Stimulated activated CD8-positive, alpha-beta memory T cell treated with anti-CD3 and anti-CD28 coated beads, Interleukin-7, amount 100 ng/mL, for 4 hours (primary cell): ENCODE data around the gene UNKL.
A peak's percentile ranks its signal among the peaks of the same experiment; 100 is the strongest.

Experiments
- DNase-seq, 2 donors: peaks; one replicate each; pipeline ENCODE4 v3.0.0-alpha.2; 2020; ENCODE audit warnings: low read depth in 2 of 2

UNKL gene

GRCh38 chr16:1431497-1432270, 17.2 kb upstream of the UNKL start:
- DNase-seq, result no peak

DNA sequence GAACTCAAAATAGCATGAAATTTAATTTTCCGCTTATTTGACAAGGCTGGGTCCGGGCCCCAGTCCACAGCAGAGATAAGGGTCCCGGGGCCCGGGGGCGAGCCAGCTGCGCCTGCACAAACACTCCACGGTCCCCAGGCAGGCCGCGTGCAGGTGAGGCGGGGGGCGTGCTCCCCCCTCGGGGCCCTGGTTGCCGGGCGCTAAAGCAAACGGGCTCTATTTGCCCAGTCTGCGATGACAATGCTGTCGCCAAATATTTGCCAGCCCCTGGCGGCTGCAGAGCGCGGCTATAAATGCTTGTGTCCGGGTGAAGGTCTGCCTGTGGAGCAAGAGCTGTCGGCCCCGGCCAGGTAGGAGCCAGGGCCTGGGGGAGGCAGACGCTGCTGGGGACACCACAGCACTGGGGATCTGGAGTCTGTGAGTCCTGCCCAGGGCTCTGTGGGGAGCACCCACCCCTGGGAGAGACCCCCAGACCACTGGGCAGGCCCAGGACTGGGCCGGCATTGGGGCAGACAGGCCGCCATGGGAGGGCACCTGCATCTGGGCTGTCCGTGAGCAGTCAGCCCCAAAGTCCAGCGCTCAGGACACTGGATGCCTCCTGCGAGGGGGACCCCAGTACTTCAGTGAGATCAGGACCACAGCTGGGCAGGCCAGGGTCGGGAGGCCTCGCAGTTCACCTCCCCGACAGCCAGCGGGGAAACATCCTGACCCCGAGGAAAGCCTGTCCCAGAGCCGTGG, 16.4 kb upstream of the UNKL start, which contains the start of gene PERCC1:
Gene PERCC1 (plus strand): TSS at position 320 of the 738 bp plus-strand sequence. CDS start 1,516 bp downstream, outside the sequence.
- DNase-seq, result no peak

DNA sequence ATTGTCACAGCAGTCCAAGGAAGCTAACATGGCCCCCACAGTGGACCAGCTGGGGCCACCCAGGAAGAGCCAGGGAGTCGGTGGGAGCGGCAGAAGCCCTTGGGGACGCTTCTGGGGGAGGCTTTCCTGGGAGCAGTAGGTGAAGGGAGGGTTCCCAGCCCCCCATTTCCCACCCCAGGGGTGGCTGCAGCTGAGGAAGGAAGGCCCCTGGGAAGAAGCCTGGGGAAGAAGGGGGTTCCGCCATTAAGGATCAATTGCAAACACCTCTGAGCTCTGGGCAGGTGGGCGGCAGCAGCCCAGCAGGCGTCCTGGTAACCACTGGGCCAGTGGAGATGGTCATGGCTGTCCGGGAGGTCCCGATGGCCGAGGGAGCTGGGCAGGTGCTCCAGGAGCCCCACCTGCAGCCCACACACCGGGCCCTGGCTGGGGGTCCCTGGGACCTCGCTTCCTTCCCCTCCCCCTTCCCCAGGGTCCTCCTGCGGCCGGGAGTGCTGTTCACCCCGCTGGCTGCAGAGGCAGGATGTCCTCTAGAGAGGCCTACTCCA, 15.8 kb upstream of the UNKL start:
- DNase-seq, result no peak

- DNase-seq, result no peak
Observed at GRCh38 chr16:1429631-1430030, 15.1 kb upstream of the UNKL start.

GRCh38 chr16:1429012-1429411, 14.5 kb upstream of the UNKL start:
- DNase-seq, result no peak

GRCh38 chr16:1428511-1428910, 14.0 kb upstream of the UNKL start:
- peak in 1 of 2 donors; percentile 27 for DNase-seq

DNA sequence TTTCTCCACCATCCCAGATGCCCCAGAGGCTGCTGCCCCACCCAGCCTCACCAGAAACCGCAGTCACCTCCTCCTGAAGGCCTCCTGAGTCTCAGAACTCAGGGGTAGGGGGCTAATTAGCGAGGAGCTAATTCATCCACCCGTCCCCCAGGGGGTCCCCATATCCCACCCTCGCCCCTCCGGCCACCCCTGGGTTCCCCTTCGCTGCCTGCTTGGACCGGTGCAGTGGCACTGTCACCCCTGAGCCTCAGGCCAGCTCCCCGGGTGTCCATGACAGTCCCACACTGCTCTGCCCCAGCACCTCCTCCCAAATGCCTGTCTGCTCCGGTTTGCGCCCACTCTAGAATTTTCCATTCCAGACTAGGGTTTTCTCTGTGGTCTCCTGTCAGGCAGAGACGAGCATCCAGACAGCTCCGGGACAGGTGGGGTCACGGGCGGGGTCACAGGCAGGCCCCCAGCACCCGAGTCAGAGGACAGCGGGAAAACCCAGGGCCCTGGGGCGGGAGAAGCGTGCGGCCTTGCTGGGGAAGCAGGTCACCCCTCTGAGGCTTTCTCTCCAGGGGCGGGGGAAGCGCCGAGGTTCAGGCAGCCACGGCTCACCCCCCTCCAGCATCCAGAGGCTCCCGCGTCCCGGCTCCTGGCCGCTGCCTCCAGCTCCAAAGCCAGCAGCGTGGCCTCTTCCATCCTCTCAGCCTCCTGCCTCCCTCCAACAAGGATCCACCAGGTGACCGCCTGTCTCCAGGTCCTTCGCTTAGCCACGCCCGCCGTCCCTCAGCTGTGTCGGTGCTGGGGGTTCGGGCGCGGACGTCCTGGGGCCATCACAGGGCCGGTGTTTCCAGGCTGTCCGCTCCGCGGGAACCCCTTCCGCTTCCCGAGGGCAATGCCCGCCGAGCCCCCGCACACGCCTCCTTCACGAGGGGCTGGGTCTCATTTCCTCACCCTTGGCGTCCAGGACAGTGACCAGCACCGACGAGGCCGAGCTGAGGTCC, 13.3 kb upstream of the UNKL start:
- DNase-seq, result no peak

GRCh38 chr16:1426734-1427471, 12.4 kb upstream of the UNKL start:
- DNase-seq, result no peak

DNA sequence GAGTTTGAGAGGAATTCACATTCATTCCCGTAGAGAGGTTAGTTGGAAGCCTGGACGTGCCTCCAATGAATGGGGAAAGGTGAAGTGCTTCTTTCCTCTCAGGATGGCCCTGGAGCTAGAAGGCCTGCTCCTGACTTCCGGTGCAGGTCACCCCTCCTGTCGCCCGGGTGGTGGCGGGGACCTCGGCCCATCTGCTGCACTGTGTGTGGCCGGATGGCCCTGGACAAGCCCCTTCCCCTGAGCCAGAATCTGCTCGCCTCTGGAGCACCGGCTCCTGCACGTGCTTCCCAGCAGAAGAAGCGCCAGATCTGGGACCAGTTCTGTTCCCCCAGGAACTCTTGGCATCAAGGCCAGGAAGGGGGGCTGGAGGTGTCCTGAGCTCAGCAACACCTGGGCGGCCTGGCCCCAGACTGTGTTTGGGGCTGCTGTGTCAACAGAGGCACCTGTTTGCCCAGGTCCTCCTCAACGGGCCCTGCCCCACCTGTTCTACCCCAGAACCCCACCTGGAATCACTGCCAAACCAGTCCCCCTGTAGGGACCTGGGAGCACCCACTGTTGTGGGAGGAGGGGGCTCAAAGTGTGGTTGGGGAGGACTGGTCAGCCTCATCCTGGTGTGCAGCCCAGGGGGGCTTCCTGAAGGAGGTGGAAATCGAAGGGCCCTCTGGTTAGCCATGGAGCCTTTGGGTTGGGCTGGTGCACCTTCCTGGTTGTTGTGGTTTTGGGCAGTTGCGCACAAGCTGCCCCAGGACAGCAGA, 11.3 kb upstream of the UNKL start:
- no peak for DNase-seq

- no peak for DNase-seq
Observed at GRCh38 chr16:1424028-1424427, 9.5 kb upstream of the UNKL start.

- no peak for DNase-seq
Observed at GRCh38 chr16:1422076-1422475, 7.6 kb upstream of the UNKL start.

DNA sequence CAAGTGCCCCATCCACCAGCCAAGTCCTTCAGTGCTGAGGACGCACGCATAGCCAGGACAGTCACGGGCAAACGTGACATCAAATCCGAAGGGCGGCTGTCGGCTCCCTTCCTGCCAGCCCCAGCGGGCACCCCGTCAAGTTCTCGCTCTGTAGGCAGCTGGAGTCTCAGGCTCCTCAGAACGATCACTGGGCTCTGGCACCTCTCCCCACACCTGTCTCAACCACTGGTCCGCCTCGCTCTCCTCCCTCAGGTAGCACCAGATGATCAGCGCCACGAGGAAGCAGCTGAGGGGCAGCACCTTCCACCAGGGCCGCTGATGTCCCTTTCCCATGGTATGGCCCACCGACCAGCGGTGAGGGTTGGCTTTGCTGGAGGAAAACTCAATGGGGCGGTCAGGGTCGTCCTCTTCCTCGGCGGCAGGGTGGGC, 5.6 kb upstream of the UNKL start:
- DNase-seq, result no peak

- DNase-seq, result no peak
Observed at GRCh38 chr16:1416521-1416941, 2.0 kb upstream of the UNKL start.

- peak; percentile 21 to 52 for DNase-seq
Observed at GRCh38 chr16:1413684-1414531, 596 bp downstream of the UNKL start.

- no peak for DNase-seq
Observed at GRCh38 chr16:1412847-1413246, 1.7 kb downstream of the UNKL start.

- DNase-seq, result peak; percentile 93 to 94
Observed at GRCh38 chr16:1408171-1408837, 6.2 kb downstream of the UNKL start.

- DNase-seq, result no peak
Observed at GRCh38 chr16:1407753-1408152, 6.8 kb downstream of the UNKL start.

DNA sequence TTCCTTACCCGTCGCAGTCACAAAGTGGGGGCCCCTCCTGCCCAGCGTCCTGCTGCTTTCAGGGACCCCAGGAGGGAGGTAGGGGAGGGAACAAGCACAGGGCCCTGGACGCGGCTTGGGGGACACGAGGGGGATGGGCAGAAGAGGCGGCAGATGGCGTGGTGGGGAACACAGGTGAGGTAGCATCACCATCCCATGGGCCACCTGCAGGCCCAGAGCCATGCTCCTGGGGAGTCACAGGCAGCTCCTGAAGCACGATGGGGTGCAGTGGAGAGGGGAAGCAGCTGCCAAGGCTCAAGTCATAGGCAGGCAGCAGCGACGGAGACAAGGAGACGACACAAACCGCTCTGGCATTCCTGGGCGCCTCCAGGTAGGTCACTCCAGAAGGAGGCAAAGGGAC, 10.8 kb downstream of the UNKL start:
- DNase-seq, result no peak

GRCh38 chr16:1403036-1403435, 11.5 kb downstream of the UNKL start:
- no peak for DNase-seq
